ENCODE data around the gene IFNB1. TPM values are rescaled to one million over a fixed set of nuclear protein-coding genes. Genes with fewer than 3 reads are reported as not detected.

Gene IFNB1
- total RNA-seq, 1 donor from 2014 or later: not detected

DNA sequence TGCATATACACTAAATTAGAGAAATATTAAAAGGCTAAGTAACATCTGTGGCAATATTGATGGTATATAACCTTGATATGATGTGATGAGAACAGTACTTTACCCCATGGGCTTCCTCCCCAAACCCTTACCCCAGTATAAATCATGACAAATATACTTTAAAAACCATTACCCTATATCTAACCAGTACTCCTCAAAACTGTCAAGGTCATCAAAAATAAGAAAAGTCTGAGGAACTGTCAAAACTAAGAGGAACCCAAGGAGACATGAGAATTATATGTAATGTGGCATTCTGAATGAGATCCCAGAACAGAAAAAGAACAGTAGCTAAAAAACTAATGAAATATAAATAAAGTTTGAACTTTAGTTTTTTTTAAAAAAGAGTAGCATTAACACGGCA lies 7.3 kb upstream of the IFNB1 start:
- Histone ChIP-seq H3K9ac (no peak overlapping the region), H3K4me3 (no peak overlapping the region), H3K4me2 (no peak overlapping the region), H3F3A (ENCODE audit: low read depth) (no peaks in the 10 kb centered on the region), H3K27me3 (no peaks in the 10 kb centered on the region), H4K20me1 (ENCODE audit: low read depth) (no peaks in the 10 kb centered on the region), H3K36me3 (no peaks in the 10 kb centered on the region), H3K27ac (no peak overlapping the region), H3K9me3 (ENCODE audit: low read depth) (no peaks in the 10 kb centered on the region), H2AFZ (replicated peaks) (no peak overlapping the region), H3K4me1 (peaks cover 4% of the 10 kb centered on the region), H3K79me2 (ENCODE audit: low read depth) (no peaks in the 10 kb centered on the region)
- Mint-ChIP-seq H3K4me1 (no peaks in the 10 kb centered on the region), H3K27me3 (ENCODE audit: insufficient read depth, low read depth) (peaks cover 2% of the 10 kb centered on the region), H3K36me3 (no peaks in the 10 kb centered on the region), H3K4me3 (no peak overlapping the region), H3K27ac (no peak overlapping the region), H3K9me3 (peaks cover 3% of the 10 kb centered on the region)
- DNase-seq (ENCODE audit: low spot score): no peak
- TF ChIP-seq EZH2phosphoT487 (IDR thresholded peaks at IDR 0.05): no peak
- TF ChIP-seq, protein P1, sequence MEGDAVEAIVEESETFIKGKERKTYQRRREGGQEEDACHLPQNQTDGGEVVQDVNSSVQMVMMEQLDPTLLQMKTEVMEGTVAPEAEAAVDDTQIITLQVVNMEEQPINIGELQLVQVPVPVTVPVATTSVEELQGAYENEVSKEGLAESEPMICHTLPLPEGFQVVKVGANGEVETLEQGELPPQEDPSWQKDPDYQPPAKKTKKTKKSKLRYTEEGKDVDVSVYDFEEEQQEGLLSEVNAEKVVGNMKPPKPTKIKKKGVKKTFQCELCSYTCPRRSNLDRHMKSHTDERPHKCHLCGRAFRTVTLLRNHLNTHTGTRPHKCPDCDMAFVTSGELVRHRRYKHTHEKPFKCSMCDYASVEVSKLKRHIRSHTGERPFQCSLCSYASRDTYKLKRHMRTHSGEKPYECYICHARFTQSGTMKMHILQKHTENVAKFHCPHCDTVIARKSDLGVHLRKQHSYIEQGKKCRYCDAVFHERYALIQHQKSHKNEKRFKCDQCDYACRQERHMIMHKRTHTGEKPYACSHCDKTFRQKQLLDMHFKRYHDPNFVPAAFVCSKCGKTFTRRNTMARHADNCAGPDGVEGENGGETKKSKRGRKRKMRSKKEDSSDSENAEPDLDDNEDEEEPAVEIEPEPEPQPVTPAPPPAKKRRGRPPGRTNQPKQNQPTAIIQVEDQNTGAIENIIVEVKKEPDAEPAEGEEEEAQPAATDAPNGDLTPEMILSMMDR (IDR thresholded peaks at IDR 0.05): no peak

DNA sequence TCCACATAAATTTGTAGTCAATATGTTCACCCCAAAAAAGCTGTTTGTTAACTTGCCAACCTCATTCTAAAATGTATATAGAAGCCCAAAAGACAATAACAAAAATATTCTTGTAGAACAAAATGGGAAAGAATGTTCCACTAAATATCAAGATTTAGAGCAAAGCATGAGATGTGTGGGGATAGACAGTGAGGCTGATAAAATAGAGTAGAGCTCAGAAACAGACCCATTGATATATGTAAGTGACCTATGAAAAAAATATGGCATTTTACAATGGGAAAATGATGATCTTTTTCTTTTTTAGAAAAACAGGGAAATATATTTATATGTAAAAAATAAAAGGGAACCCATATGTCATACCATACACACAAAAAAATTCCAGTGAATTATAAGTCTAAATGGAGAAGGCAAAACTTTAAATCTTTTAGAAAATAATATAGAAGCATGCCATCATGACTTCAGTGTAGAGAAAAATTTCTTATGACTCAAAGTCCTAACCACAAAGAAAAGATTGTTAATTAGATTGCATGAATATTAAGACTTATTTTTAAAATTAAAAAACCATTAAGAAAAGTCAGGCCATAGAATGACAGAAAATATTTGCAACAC lies 6.6 kb upstream of the IFNB1 start:
- H3K9me3 Mint-ChIP-seq: peaks cover 3% of the 10 kb centered on the region
- H3K4me1 Mint-ChIP-seq: no peaks in the 10 kb centered on the region
- no peaks in the 10 kb centered on the region for H3K36me3 Mint-ChIP-seq

DNA sequence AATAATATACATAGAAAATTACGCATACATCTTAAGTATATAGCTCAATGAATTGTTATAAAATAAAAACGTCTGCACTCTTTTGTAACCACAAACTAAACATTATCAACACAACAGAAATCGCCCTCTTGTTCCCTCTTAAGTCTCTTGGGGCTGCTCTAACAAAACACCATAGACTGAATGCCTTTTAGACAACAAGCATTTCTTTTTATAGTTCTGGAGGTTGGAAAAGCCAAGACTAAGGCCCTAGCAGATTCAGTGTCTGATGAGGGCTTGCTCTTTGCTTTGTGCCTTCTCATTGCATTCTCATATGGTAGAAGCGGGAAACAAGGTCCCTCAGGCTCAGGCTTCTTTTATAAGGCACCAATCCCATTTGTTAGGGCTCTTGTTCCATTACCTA lies 4.9 kb upstream of the IFNB1 start:
- no peak for DNase-seq (ENCODE audit: low spot score)
- Histone ChIP-seq H3K9ac (no peak overlapping the region), H3K79me2 (ENCODE audit: low read depth) (no peaks in the 10 kb centered on the region), H3K4me1 (peaks cover 4% of the 10 kb centered on the region), H3K27me3 (no peaks in the 10 kb centered on the region), H3F3A (ENCODE audit: low read depth) (no peaks in the 10 kb centered on the region), H3K27ac (no peak overlapping the region), H4K20me1 (ENCODE audit: low read depth) (no peaks in the 10 kb centered on the region), H3K9me3 (ENCODE audit: low read depth) (no peaks in the 10 kb centered on the region), H3K4me2 (no peak overlapping the region), H3K4me3 (no peak overlapping the region), H3K36me3 (no peaks in the 10 kb centered on the region), H2AFZ (replicated peaks) (no peak overlapping the region)
- Mint-ChIP-seq H3K4me3 (no peak overlapping the region), H3K36me3 (no peaks in the 10 kb centered on the region), H3K4me1 (no peaks in the 10 kb centered on the region), H3K27me3 (ENCODE audit: insufficient read depth, low read depth) (peaks cover 2% of the 10 kb centered on the region), H3K27ac (no peak overlapping the region), H3K9me3 (no peaks in the 10 kb centered on the region)
- TF ChIP-seq, protein P1 (IDR thresholded peaks at IDR 0.05): no peak
- TF ChIP-seq EZH2phosphoT487 (IDR thresholded peaks at IDR 0.05) (no peak), EZH2 (IDR thresholded peaks at IDR 0.05) (no peak)

More for the DNA sequence above, 6.6 kb upstream of the IFNB1 start:
- H3K4me2 ChIP-seq: no peak overlapping the region
- no peaks in the 10 kb centered on the region for H3K9me3 ChIP-seq (ENCODE audit: low read depth)
- no peaks in the 10 kb centered on the region for H4K20me1 ChIP-seq (ENCODE audit: low read depth)
- Mint-ChIP-seq H3K4me3 (no peak overlapping the region), H3K27ac (no peak overlapping the region), H3K27me3 (ENCODE audit: insufficient read depth, low read depth) (peaks cover 2% of the 10 kb centered on the region)
- H3K9ac ChIP-seq: no peak overlapping the region
- no peaks in the 10 kb centered on the region for H3K27me3 ChIP-seq
- DNase-seq (ENCODE audit: low spot score): no peak
- no peak overlapping the region for H3K27ac ChIP-seq
- no peaks in the 10 kb centered on the region for H3K79me2 ChIP-seq (ENCODE audit: low read depth)
- no peaks in the 10 kb centered on the region for H3K36me3 ChIP-seq
- H3K4me1 ChIP-seq: peaks cover 4% of the 10 kb centered on the region
- no peak overlapping the region for H3K4me3 ChIP-seq
- no peaks in the 10 kb centered on the region for H3F3A ChIP-seq (ENCODE audit: low read depth)
- H2AFZ ChIP-seq (replicated peaks): no peak overlapping the region
- TF ChIP-seq, protein P1 (IDR thresholded peaks at IDR 0.05): no peak
- TF ChIP-seq EZH2 (IDR thresholded peaks at IDR 0.05): no peak
- TF ChIP-seq EZH2phosphoT487 (IDR thresholded peaks at IDR 0.05): no peak

All from neural progenitor cell (in vitro differentiated cells).